Endothelial cell of umbilical vein (primary cell): ENCODE data around the gene GUK1. TPM values are rescaled to one million over a fixed set of nuclear protein-coding genes. Genes with fewer than 3 reads are reported as not detected.

ENCODE experiments used
- BruUV-seq: library from RNA; stranded (reverse); fragments of 400-500 nt; replicated peaks from 2 replicates; lab custom pipeline; 2021; lab: Mats Ljungman, UMichigan
- CTCF ChIA-PET: fragments of 300-600, 350-600 bp; sonication (Branson Sonifier 250); formaldehyde crosslinking; loops from one replicate; lab custom pipeline; 2021; ENCODE audit warnings: antibody characterized with exemption, inconsistent platforms; lab: Charles Lee
- POLR2A ChIA-PET: fragments of 300-600, 350-600 bp; sonication (Branson Sonifier 250); formaldehyde crosslinking; loops from one replicate; lab custom pipeline; 2021; ENCODE audit warnings: antibody characterized with exemption, inconsistent platforms; lab: Charles Lee
- DNase-seq: peaks from one replicate; pipeline ENCODE4 v3.0.0-alpha.2; 2011; ENCODE audit warnings: low read depth, low spot score
- FAIRE-seq: peaks from 2 replicates; lab custom pipeline; 2011; peaks lifted over from hg19 to GRCh38; lab: Jason Lieb, UNC
- H2AFZ ChIP-seq: 2 replicates; pipeline ENCODE4 v1.6.0; 2012; ENCODE audit warnings: low read depth, low read length, control low read depth, inconsistent platforms
- H3K27ac ChIP-seq: 2 replicates; pipeline ENCODE4 v1.5.1; 2011; ENCODE audit warnings: low read depth, mild to moderate bottlenecking, control low read depth, low read length, moderate library complexity; ENCODE audit not compliant: insufficient read depth
- H3K27me3 ChIP-seq, 2 experiments: 2 replicates each; pipeline versions ENCODE4 v1.6.0 to v1.6.1; 2011; ENCODE audit warnings: low read length in 2 of 2, mixed read lengths in 1 of 2; ENCODE audit not compliant: control insufficient read depth in 2 of 2, insufficient read depth in 2 of 2
- H3K36me3 ChIP-seq, 2 experiments: 2 replicates in 1 of 2; 3 replicates in 1 of 2; pipeline ENCODE4 v1.5.1; 2011; ENCODE audit warnings: low read length in 2 of 2, mild to moderate bottlenecking in 1 of 2, moderate library complexity in 1 of 2; ENCODE audit not compliant: control insufficient read depth in 2 of 2, insufficient read depth in 2 of 2; ENCODE audit errors: extremely low read depth in 1 of 2
- H3K4me1 ChIP-seq: 3 replicates; pipeline ENCODE4 v1.5.1; 2011; ENCODE audit warnings: mild to moderate bottlenecking, low read length; ENCODE audit not compliant: control insufficient read depth, insufficient read depth; ENCODE audit errors: extremely low read depth
- H3K4me2 ChIP-seq: 2 replicates; pipeline ENCODE4 v1.6.1; 2011; ENCODE audit warnings: low read length, control low read depth, mixed read lengths; ENCODE audit not compliant: insufficient read depth
- H3K4me3 ChIP-seq, 3 experiments: fragments of 200-600 bp in 1 of 3; sonication (generic), shearing (Covaris generic) in 1 of 3; replicated peaks in 1 of 3; 2 replicates each; pipeline ENCODE4 v1.5.1; 2011 to 2016; ENCODE audit warnings: control low read depth in 3 of 3, low read length in 3 of 3, mild to moderate bottlenecking in 2 of 3, inconsistent platforms in 1 of 3, low read depth in 1 of 3, moderate library complexity in 1 of 3; ENCODE audit not compliant: insufficient read depth in 1 of 3
- H3K79me2 ChIP-seq: 2 replicates; pipeline ENCODE4 v1.6.0; 2012; ENCODE audit warnings: low read length, inconsistent platforms; ENCODE audit not compliant: control insufficient read depth, insufficient read depth
- H3K9ac ChIP-seq: replicated peaks from 2 replicates; pipeline ENCODE3; 2011; ENCODE audit warnings: low read length, control low read depth; ENCODE audit not compliant: insufficient read depth; ENCODE audit errors: extremely low read depth
- H3K9me1 ChIP-seq: replicated peaks from 3 replicates; pipeline ENCODE4 v1.6.0; 2011; ENCODE audit warnings: mild to moderate bottlenecking, low read length; ENCODE audit not compliant: control insufficient read depth, insufficient read depth; ENCODE audit errors: extremely low read depth
- H3K9me3 ChIP-seq: replicated peaks from 2 replicates; pipeline ENCODE4 v1.5.1; 2012; ENCODE audit warnings: low read length, inconsistent platforms; ENCODE audit not compliant: control insufficient read depth, insufficient read depth
- H4K20me1 ChIP-seq: replicated peaks from 2 replicates; pipeline ENCODE3; 2011; ENCODE audit warnings: mild to moderate bottlenecking, low read length; ENCODE audit not compliant: control insufficient read depth, insufficient read depth; ENCODE audit errors: extremely low read depth
- CTCF ChIP-seq, 2 donors: IDR thresholded peaks; 1 replicate in 1 of 2; 2 replicates in 1 of 2; pipeline ENCODE4 v1.5.1; 2011; ENCODE audit warnings: low read length in 2 of 2, mild to moderate bottlenecking in 2 of 2, moderate library complexity in 2 of 2, control low read depth in 1 of 2, inconsistent platforms in 1 of 2, low read depth in 1 of 2; ENCODE audit not compliant: insufficient read depth in 1 of 2; ENCODE audit errors: extremely low read depth in 1 of 2
- EZH2 ChIP-seq: IDR thresholded peaks from 2 replicates; pipeline ENCODE4 v1.6.1; 2012; ENCODE audit warnings: borderline replicate concordance, low read depth, mild to moderate bottlenecking, moderate library complexity, low read length, inconsistent platforms; ENCODE audit not compliant: severe bottlenecking
- FOS ChIP-seq: IDR thresholded peaks from 2 replicates; pipeline ENCODE4 v1.6.1; 2011; ENCODE audit warnings: mild to moderate bottlenecking, low read length, moderate library complexity, borderline replicate concordance; ENCODE audit not compliant: insufficient read depth
- GATA2 ChIP-seq: IDR thresholded peaks from 2 replicates; pipeline ENCODE4 v1.7.0; 2011; ENCODE audit warnings: low read depth, mild to moderate bottlenecking, moderate library complexity, mixed read lengths, low read length; ENCODE audit not compliant: insufficient read length, insufficient read depth
- JUN ChIP-seq: IDR thresholded peaks from 2 replicates; pipeline ENCODE4 v1.6.1; 2011; ENCODE audit warnings: borderline replicate concordance, low read depth; ENCODE audit not compliant: insufficient read length, insufficient read depth
- MYC ChIP-seq: IDR thresholded peaks from one replicate; pipeline ENCODE4 v1.6.1; 2011; ENCODE audit warnings: mild to moderate bottlenecking, low read depth, low read length
- POLR2A ChIP-seq: IDR thresholded peaks from 2 replicates; pipeline ENCODE4 v1.6.1; 2012; ENCODE audit warnings: low read depth, mild to moderate bottlenecking, control low read depth, low read length
- POLR2AphosphoS5 ChIP-seq: IDR thresholded peaks from 2 replicates; pipeline ENCODE4 v1.6.1; 2012; ENCODE audit warnings: low read depth, mild to moderate bottlenecking, control low read depth, low read length, moderate library complexity; ENCODE audit not compliant: insufficient read depth
- dilution Hi-C: fragments of 300-500 bp; cut with MboI; formaldehyde crosslinking; loops from one replicate; pipeline ENCODE4 v1.15.0; 2019; ENCODE audit warnings: low sequenced_read_pairs; ENCODE audit not compliant: extremely low pct_ligation_motif_present
- intact Hi-C: fragments of 100-400 bp; cut with micrococcal nuclease; formaldehyde crosslinking; loops from one replicate; pipeline ENCODE4 v1.10.0; 2022
- polyA plus RNA-seq, 4 experiments: library from polyadenylated mRNA; depleted of rRNA in 3 of 4; stranded (reverse) in 3 of 4; unstranded in 1 of 4; fragments of >200 nt; gene quantifications; 2 replicates each; pipeline versions ENCODE4 v1.2.1 to v1.2.3, GENCODE V29; 2011 to 2012; ENCODE audit warnings: missing spikeins in 1 of 4
- total RNA-seq: library from RNA; stranded (reverse); gene quantifications from 2 replicates; pipeline ENCODE4 v1.2.3, GENCODE V29; 2021
- TF ChIP-seq, protein P1 (sequence below): IDR thresholded peaks from 2 replicates; pipeline ENCODE4 v1.6.1; 2011; ENCODE audit not compliant: insufficient read depth, insufficient read length

The GUK1 gene
- total and polyA plus RNA-seq, 2 donors (not counting 3 experiments of a cell fraction or from before 2014, with no cell fraction given), result 239 to 742 TPM

- Histone ChIP-seq H3K9me3 (no peaks in the 10 kb centered on the region), H3K4me3 (no peak overlapping the region), H3K36me3 (no peaks in the 10 kb centered on the region), H3K4me1 (no peaks in the 10 kb centered on the region), H3K27me3 (peaks cover 1 to 5% of the 10 kb centered on the region in 2 experiments), H3K4me2 (no peak overlapping the region), H4K20me1 (no peaks in the 10 kb centered on the region), H3K9ac (no peak overlapping the region), H3K27ac (no peak overlapping the region), H2AFZ (no peak overlapping the region), H3K9me1 (no peaks in the 10 kb centered on the region), H3K79me2 (no peaks in the 10 kb centered on the region)
- intact Hi-C loops, result no loop called here
- no peak for TF ChIP-seq FOS
- TF ChIP-seq EZH2, result no peak
- TF ChIP-seq JUN, result no peak
- no peak for TF ChIP-seq POLR2A
- BruUV-seq, result no TSS peak
- dilution Hi-C loops, result no loop called here
- DNase-seq (no peak), FAIRE-seq (no peak)
- ChIA-PET CTCF (no interaction called here), POLR2A (no interaction called here)
These were observed 22.7 kb upstream of the GUK1 start for GRCh38 chr1:228117335-228117734.

- dilution Hi-C loops, result no loop called here
- intact Hi-C loops, result no loop called here
- CTCF ChIA-PET, result interaction anchor here (1.5 kb wide), 1 partner anchor 12 kb away, joined by 11 read pairs; no protein-coding TSS in a partner anchor
These were observed 22.0 kb upstream of the GUK1 start for GRCh38 chr1:228118040-228118439.

More at GRCh38 chr1:228118040-228118439, 22.0 kb upstream of the GUK1 start:
- Histone ChIP-seq H3K9ac (no peak overlapping the region), H3K9me1 (no peaks in the 10 kb centered on the region), H3K4me2 (no peak overlapping the region), H3K27ac (no peak overlapping the region), H3K36me3 (no peaks in the 10 kb centered on the region), H3K27me3 (peaks cover 9 to 10% of the 10 kb centered on the region in 2 experiments), H4K20me1 (no peaks in the 10 kb centered on the region), H3K79me2 (no peaks in the 10 kb centered on the region), H3K4me1 (no peaks in the 10 kb centered on the region), H3K9me3 (no peaks in the 10 kb centered on the region), H3K4me3 (no peak overlapping the region), H2AFZ (no peak overlapping the region)
- TF ChIP-seq MYC, result no peak
- no peak for TF ChIP-seq JUN
- no peak for TF ChIP-seq POLR2A
- no peak for TF ChIP-seq EZH2
- TF ChIP-seq, protein P1, sequence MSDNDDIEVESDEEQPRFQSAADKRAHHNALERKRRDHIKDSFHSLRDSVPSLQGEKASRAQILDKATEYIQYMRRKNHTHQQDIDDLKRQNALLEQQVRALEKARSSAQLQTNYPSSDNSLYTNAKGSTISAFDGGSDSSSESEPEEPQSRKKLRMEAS, result no peak
- TF ChIP-seq GATA2, result no peak
- TF ChIP-seq FOS, result no peak
- TF ChIP-seq CTCF (IDR thresholded peaks at IDR 0.05; ENCODE audit: extremely low read depth in 1 of 2, insufficient read depth in 1 of 2, low read depth in 1 of 2, low read length in 2 of 2), result no peak
- TF ChIP-seq POLR2AphosphoS5, result no peak
- POLR2A ChIA-PET, result no interaction called here
- no peak for DNase-seq
- no peak for FAIRE-seq
- BruUV-seq, result no TSS peak
